Breast epithelium (tissue), 3 donors: ENCODE results near the gene EBI3.

ENCODE experiments used
- CTCF ChIP-seq, 3 donors: fragments of 450-650 bp; IDR thresholded peaks; one replicate each; pipeline ENCODE4 v1.5.1; 2016 to 2017; ENCODE audit warnings: antibody characterized with exemption in 3 of 3, mild to moderate bottlenecking in 3 of 3, moderate library complexity in 3 of 3
- POLR2A ChIP-seq: fragments of 450-650 bp; IDR thresholded peaks from one replicate; pipeline ENCODE4 v1.6.1; 2016; ENCODE audit warnings: antibody characterized with exemption, mild to moderate bottlenecking, moderate library complexity

GRCh38 chr19:4182084-4182810, 47.1 kb upstream of the EBI3 start, which contains the start of the genes ANKRD24 and SIRT6:
- TF ChIP-seq CTCF (IDR thresholded peaks at IDR 0.05): no peak
- no peak for TF ChIP-seq POLR2A
